K562 (cell line): ENCODE results near the gene CDYL.

Experiments
- PCBP2 ChIP-seq: fragments of 200-400 bp; formaldehyde crosslinking; IDR thresholded peaks from 2 replicates; pipeline ENCODE4 v1.6.1; 2018; ENCODE audit warnings: low read length, low read depth, mild to moderate bottlenecking, moderate library complexity; ENCODE audit not compliant: poor library complexity, severe bottlenecking
- POLR2A ChIP-seq: fragments of 450-650 bp; conservative IDR thresholded peaks from 2 replicates; pipeline ENCODE4 v1.6.1; 2016
- ZNF217 ChIP-seq: sonication (generic); formaldehyde crosslinking; IDR thresholded peaks from 2 replicates; pipeline ENCODE4 v1.8.0; 2022; ENCODE audit warnings: mild to moderate bottlenecking, missing genetic modification reagents
- ZNF717 ChIP-seq: fragments of 250-450 bp; sonication (Bioruptor Pico); IDR thresholded peaks from 2 replicates; pipeline ENCODE4 v1.5.0; 2021
- TF ChIP-seq, protein P1 (sequence below), 3 experiments: IDR thresholded peaks in 2 of 3; conservative IDR thresholded peaks in 1 of 3; 2 replicates each; pipeline ENCODE4 v1.5.1; 2011 to 2012; ENCODE audit warnings: low read length in 3 of 3, mild to moderate bottlenecking in 3 of 3, control low read depth in 2 of 3, improper control_type of control experiment in 1 of 3, inconsistent platforms in 1 of 3, low read depth in 1 of 3, mixed read lengths in 1 of 3, moderate library complexity in 1 of 3; ENCODE audit not compliant: insufficient read depth in 2 of 3
- TF ChIP-seq, protein P2 (sequence below): fragments of 450-650 bp; conservative IDR thresholded peaks from 2 replicates; pipeline ENCODE4 v1.6.1; 2016; ENCODE audit warnings: missing genetic modification characterization, low read depth, mild to moderate bottlenecking, control low read depth, missing compliant biosample characterization

DNA sequence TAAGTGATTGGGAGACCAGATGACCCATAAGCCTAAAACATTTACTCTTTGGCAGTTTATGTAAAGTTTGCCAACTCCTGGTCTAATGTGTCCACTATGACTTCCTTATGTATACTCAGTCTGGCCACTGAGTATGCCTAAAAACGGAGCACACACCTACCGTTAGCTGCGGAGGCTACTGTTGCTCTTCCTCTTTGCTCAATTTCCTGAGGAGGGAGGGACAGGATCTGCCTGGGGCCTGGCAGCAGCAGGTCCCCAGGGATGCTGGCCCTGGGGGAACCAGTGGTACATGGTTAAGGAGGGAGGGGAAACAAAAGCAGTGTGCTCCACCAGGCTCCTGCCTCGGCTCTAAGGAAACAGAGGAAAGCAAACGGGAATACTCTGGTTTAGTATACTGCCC is 113.5 kb downstream of the CDYL start:
- no peak for TF ChIP-seq ZNF217
- no peak for TF ChIP-seq PCBP2
- TF ChIP-seq, protein P1, sequence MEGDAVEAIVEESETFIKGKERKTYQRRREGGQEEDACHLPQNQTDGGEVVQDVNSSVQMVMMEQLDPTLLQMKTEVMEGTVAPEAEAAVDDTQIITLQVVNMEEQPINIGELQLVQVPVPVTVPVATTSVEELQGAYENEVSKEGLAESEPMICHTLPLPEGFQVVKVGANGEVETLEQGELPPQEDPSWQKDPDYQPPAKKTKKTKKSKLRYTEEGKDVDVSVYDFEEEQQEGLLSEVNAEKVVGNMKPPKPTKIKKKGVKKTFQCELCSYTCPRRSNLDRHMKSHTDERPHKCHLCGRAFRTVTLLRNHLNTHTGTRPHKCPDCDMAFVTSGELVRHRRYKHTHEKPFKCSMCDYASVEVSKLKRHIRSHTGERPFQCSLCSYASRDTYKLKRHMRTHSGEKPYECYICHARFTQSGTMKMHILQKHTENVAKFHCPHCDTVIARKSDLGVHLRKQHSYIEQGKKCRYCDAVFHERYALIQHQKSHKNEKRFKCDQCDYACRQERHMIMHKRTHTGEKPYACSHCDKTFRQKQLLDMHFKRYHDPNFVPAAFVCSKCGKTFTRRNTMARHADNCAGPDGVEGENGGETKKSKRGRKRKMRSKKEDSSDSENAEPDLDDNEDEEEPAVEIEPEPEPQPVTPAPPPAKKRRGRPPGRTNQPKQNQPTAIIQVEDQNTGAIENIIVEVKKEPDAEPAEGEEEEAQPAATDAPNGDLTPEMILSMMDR (IDR thresholded peaks at IDR 0.05 in 2 of 3, conservative IDR thresholded peaks at IDR 0.05 in 1 of 3; ENCODE audit: insufficient read depth in 2 of 3, low read depth in 1 of 3, low read length in 3 of 3), result no peak
- no peak for TF ChIP-seq ZNF717
- no peak for TF ChIP-seq POLR2A
- TF ChIP-seq, protein P2, sequence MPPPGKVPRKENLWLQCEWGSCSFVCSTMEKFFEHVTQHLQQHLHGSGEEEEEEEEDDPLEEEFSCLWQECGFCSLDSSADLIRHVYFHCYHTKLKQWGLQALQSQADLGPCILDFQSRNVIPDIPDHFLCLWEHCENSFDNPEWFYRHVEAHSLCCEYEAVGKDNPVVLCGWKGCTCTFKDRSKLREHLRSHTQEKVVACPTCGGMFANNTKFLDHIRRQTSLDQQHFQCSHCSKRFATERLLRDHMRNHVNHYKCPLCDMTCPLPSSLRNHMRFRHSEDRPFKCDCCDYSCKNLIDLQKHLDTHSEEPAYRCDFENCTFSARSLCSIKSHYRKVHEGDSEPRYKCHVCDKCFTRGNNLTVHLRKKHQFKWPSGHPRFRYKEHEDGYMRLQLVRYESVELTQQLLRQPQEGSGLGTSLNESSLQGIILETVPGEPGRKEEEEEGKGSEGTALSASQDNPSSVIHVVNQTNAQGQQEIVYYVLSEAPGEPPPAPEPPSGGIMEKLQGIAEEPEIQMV, result no peak
